NCI-H446 (cell line): ENCODE data around the gene CRELD2.

Experiments used
- DNase-seq, 2 experiments: peaks; one replicate each; lab custom pipeline; 2025; lab: John Stamatoyannopoulos, UW

CRELD2 gene

GRCh38 chr22:49929994-49930575 is 11.7 kb downstream of the CRELD2 start:
- DNase-seq, result no peak

- DNase-seq, result peak in 1 of 2 experiments; percentile 11
Measured at GRCh38 chr22:49930596-49931412, 12.4 kb downstream of the CRELD2 start.

GRCh38 chr22:49933236-49934159 is 15.1 kb downstream of the CRELD2 start:
- no peak for DNase-seq

- no peak for DNase-seq
Measured at GRCh38 chr22:49934160-49934890, 15.9 kb downstream of the CRELD2 start.

- DNase-seq, result no peak
Measured at GRCh38 chr22:49934891-49935557, 16.6 kb downstream of the CRELD2 start.

- no peak for DNase-seq
Measured at GRCh38 chr22:49935561-49935960, 17.1 kb downstream of the CRELD2 start.

- DNase-seq, result no peak
Measured at GRCh38 chr22:49936018-49936972, 17.9 kb downstream of the CRELD2 start.

GRCh38 chr22:49936973-49937757 is 18.7 kb downstream of the CRELD2 start:
- DNase-seq, result no peak

- no peak for DNase-seq
Measured at GRCh38 chr22:49937758-49938564, 19.5 kb downstream of the CRELD2 start.

GRCh38 chr22:49938565-49939136 is 20.2 kb downstream of the CRELD2 start:
- DNase-seq, result no peak

GRCh38 chr22:49941507-49942316 is 23.3 kb downstream of the CRELD2 start:
- no peak for DNase-seq

GRCh38 chr22:49942565-49943404 is 24.4 kb downstream of the CRELD2 start:
- no peak for DNase-seq

GRCh38 chr22:49943405-49943765 is 25.0 kb downstream of the CRELD2 start:
- DNase-seq, result no peak

GRCh38 chr22:49943771-49944398 is 25.5 kb downstream of the CRELD2 start:
- no peak for DNase-seq

GRCh38 chr22:49944399-49944891 is 26.0 kb downstream of the CRELD2 start:
- DNase-seq, result no peak
